PC-9 (cell line): Measurements from ENCODE around the gene GRM7. TPM values are rescaled to one million over a fixed set of nuclear protein-coding genes. Genes with fewer than 3 reads are reported as not detected.

Source experiments
- BruUV-seq: library from RNA; stranded (reverse); fragments of 400-500 nt; replicated peaks from 2 replicates; lab custom pipeline; 2021; lab: Mats Ljungman, UMichigan
- CTCF ChIA-PET: fragments of 300-600 bp; sonication (Branson Sonifier 250); formaldehyde crosslinking; loops from one replicate; lab custom pipeline; 2022; ENCODE audit warnings: antibody characterized with exemption; lab: Charles Lee
- POLR2A ChIA-PET: fragments of 300-600 bp; sonication (Branson Sonifier 250); formaldehyde crosslinking; loops from one replicate; lab custom pipeline; 2022; ENCODE audit warnings: antibody characterized with exemption; ENCODE audit not compliant: unreplicated experiment; lab: Charles Lee
- DNase-seq, 2 experiments: peaks; one replicate each; pipeline versions ENCODE4 v3.0.0 to v3.0.0-alpha.2; 2015 to 2022; ENCODE audit warnings: mixed read lengths in 1 of 2
- H2AFZ ChIP-seq: fragments of 200-600 bp; sonication (generic); 2 replicates; pipeline ENCODE4 v1.8.1; 2017; ENCODE audit warnings: antibody characterized with exemption
- H3F3A ChIP-seq: fragments of 200-600 bp; sonication (generic); 2 replicates; pipeline ENCODE4 v1.8.1; 2017; ENCODE audit warnings: antibody characterized with exemption, mild to moderate bottlenecking, low read depth; ENCODE audit not compliant: insufficient read depth
- H3K27ac ChIP-seq: fragments of 200-600 bp; sonication (generic); 2 replicates; pipeline ENCODE4 v1.6.1; 2016; ENCODE audit warnings: mixed run types
- H3K27me3 ChIP-seq: fragments of 200-600 bp; sonication (generic); 2 replicates; pipeline ENCODE4 v1.6.1; 2016; ENCODE audit warnings: low read depth, mixed run types; ENCODE audit not compliant: insufficient read depth
- H3K36me3 ChIP-seq: fragments of 200-600 bp; sonication (generic); 2 replicates; pipeline ENCODE4 v1.6.1; 2016; ENCODE audit warnings: low read depth, mixed run types
- H3K4me1 ChIP-seq: fragments of 200-600 bp; sonication (generic); replicated peaks from 2 replicates; pipeline ENCODE4 v1.6.1; 2016; ENCODE audit warnings: mixed run types; ENCODE audit not compliant: insufficient read depth
- H3K4me2 ChIP-seq: fragments of 200-600 bp; sonication (generic); 2 replicates; pipeline ENCODE4 v1.6.1; 2017; ENCODE audit warnings: mixed run types
- H3K4me3 ChIP-seq: fragments of 200-600 bp; sonication (generic); 2 replicates; pipeline ENCODE4 v1.6.1; 2016; ENCODE audit warnings: mixed run types
- H3K79me2 ChIP-seq: fragments of 200-600 bp; sonication (generic); 2 replicates; pipeline ENCODE4 v1.6.1; 2017; ENCODE audit warnings: low read depth, mixed run types
- H3K9me2 ChIP-seq: fragments of 200-600 bp; sonication (generic); 2 replicates; pipeline ENCODE4 v1.8.1; 2017; ENCODE audit warnings: mild to moderate bottlenecking; ENCODE audit not compliant: insufficient read depth
- H3K9me3 ChIP-seq: fragments of 200-600 bp; sonication (generic); 2 replicates; pipeline ENCODE4 v1.8.1; 2016; ENCODE audit warnings: low read depth; ENCODE audit not compliant: insufficient read depth
- H4K20me1 ChIP-seq: fragments of 200-600 bp; sonication (generic); 2 replicates; pipeline ENCODE4 v1.8.1; 2017; ENCODE audit not compliant: insufficient read depth
- EZH2 ChIP-seq: fragments of 200-600 bp; sonication (generic); IDR thresholded peaks from 2 replicates; pipeline ENCODE4 v1.8.0; 2017; ENCODE audit warnings: antibody characterized with exemption, low read depth
- intact Hi-C: fragments of 100-400 bp; cut with micrococcal nuclease; formaldehyde crosslinking; loops from one replicate; pipeline ENCODE4 v1.10.0; 2022; ENCODE audit not compliant: unreplicated experiment
- total RNA-seq: library from RNA; stranded (reverse); gene quantifications from 2 replicates; pipeline ENCODE4 v1.2.3, GENCODE V29; 2021
- TF ChIP-seq, protein P1 (sequence below): fragments of 200-600 bp; sonication (generic); conservative IDR thresholded peaks from 2 replicates; pipeline ENCODE4 v1.6.1; 2017; ENCODE audit warnings: mixed run types, antibody characterized with exemption, mild to moderate bottlenecking, moderate library complexity

GRM7 gene
- total RNA-seq, 1 experiment from 2014 or later: not detected

DNA sequence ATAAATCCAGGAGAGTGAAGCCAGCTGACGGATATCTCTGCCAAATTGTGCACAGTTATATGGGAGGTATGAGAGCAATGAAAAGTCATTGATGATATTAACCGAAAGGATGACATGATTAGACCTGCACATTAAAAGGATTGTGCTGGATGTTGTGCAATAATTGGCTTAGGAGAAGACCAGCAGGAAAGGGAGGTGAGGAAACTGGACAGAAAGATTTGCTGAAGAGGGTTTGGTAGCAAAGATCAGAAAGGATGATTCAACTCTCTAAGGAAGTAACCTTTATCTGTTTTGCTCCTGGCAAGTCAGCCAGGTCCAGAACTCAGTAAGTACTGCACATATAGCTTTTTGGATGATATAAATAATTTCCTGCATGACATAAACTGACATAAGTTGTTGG, 704.7 kb downstream of the GRM7 start:
- no peak for DNase-seq
- Histone ChIP-seq H3K27me3 (no peaks in the 10 kb centered on the region), H3K9me3 (no peaks in the 10 kb centered on the region), H3K79me2 (no peaks in the 10 kb centered on the region), H3K4me2 (no peak overlapping the region), H4K20me1 (no peaks in the 10 kb centered on the region), H3K4me1 (no peaks in the 10 kb centered on the region), H3K4me3 (no peak overlapping the region), H3K9me2 (no peaks in the 10 kb centered on the region; the same call in 1 of the 2 replicates), H3K27ac (no peak overlapping the region), H2AFZ (no peak overlapping the region), H3K36me3 (no peaks in the 10 kb centered on the region), H3F3A (no peaks in the 10 kb centered on the region)
- TF ChIP-seq EZH2: no peak
- TF ChIP-seq, protein P1, sequence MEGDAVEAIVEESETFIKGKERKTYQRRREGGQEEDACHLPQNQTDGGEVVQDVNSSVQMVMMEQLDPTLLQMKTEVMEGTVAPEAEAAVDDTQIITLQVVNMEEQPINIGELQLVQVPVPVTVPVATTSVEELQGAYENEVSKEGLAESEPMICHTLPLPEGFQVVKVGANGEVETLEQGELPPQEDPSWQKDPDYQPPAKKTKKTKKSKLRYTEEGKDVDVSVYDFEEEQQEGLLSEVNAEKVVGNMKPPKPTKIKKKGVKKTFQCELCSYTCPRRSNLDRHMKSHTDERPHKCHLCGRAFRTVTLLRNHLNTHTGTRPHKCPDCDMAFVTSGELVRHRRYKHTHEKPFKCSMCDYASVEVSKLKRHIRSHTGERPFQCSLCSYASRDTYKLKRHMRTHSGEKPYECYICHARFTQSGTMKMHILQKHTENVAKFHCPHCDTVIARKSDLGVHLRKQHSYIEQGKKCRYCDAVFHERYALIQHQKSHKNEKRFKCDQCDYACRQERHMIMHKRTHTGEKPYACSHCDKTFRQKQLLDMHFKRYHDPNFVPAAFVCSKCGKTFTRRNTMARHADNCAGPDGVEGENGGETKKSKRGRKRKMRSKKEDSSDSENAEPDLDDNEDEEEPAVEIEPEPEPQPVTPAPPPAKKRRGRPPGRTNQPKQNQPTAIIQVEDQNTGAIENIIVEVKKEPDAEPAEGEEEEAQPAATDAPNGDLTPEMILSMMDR: no peak
- intact Hi-C loops: no loop called here
- ChIA-PET CTCF (no interaction called here), POLR2A (no interaction called here)
- BruUV-seq: no TSS peak

DNA sequence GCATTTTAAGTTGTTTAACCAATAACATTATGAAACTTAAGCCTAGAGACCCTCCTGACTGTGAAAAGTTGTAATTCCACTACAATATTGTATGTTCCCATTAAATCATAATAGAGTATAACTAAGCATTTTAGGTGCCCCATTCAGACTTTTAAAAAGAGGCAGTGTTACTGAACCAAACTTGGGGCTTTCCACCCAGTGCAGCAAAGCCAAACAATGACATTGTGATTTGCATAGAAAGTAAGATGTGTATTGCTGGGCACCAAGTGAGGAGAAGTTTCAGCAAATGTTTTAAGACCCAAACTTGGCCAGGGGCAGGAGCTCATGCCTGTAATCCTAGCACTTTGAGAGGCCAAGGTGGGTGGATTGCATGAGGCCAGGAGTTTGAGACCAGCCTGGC, 706.2 kb downstream of the GRM7 start:
- no peaks in the 10 kb centered on the region for H3K79me2 ChIP-seq
- H3K27me3 ChIP-seq: no peaks in the 10 kb centered on the region
- intact Hi-C loops: no loop called here
- no peaks in the 10 kb centered on the region for H3F3A ChIP-seq
- ChIA-PET POLR2A (no interaction called here), CTCF (no interaction called here)
- no TSS peak for BruUV-seq
- no peaks in the 10 kb centered on the region for H3K36me3 ChIP-seq
- H3K4me2 ChIP-seq: no peak overlapping the region
- H3K4me3 ChIP-seq: no peak overlapping the region
- no peaks in the 10 kb centered on the region for H3K9me3 ChIP-seq
- H3K9me2 ChIP-seq: no peaks in the 10 kb centered on the region; the same call in 1 of the 2 replicates
- DNase-seq: no peak
- H4K20me1 ChIP-seq: no peaks in the 10 kb centered on the region
- no peaks in the 10 kb centered on the region for H3K4me1 ChIP-seq
- no peak overlapping the region for H2AFZ ChIP-seq
- H3K27ac ChIP-seq: no peak overlapping the region
- TF ChIP-seq EZH2: no peak
- TF ChIP-seq, protein P1: no peak

- Histone ChIP-seq H3K4me1 (no peaks in the 10 kb centered on the region), H3K4me2 (no peak overlapping the region), H3F3A (no peaks in the 10 kb centered on the region), H2AFZ (no peak overlapping the region), H4K20me1 (no peaks in the 10 kb centered on the region), H3K27ac (no peak overlapping the region), H3K9me2 (no peaks in the 10 kb centered on the region), H3K4me3 (no peak overlapping the region), H3K9me3 (no peaks in the 10 kb centered on the region), H3K27me3 (no peaks in the 10 kb centered on the region), H3K36me3 (no peaks in the 10 kb centered on the region), H3K79me2 (no peaks in the 10 kb centered on the region)
- intact Hi-C loops: no loop called here
- ChIA-PET POLR2A (no interaction called here), CTCF (no interaction called here)
- no peak for DNase-seq
- TF ChIP-seq EZH2: no peak
- TF ChIP-seq, protein P1: no peak
- BruUV-seq: no TSS peak
Observed at GRCh38 chr3:7568526-7569184, 707.7 kb downstream of the GRM7 start.
